KMS-11 (cell line): ENCODE measurements around the gene GTF2F1.
"Not testable (repeated sequence)": the region's sequence is repeated elsewhere in the genome, so short reads cannot be mapped to it uniquely, and the experiment has no call there.

ENCODE experiments used
- H2AFZ ChIP-seq: fragments of 200-600 bp; sonication (generic); 2 replicates; pipeline ENCODE4 v1.6.1; 2016; ENCODE audit warnings: antibody characterized with exemption, mixed run types, low read depth
- H3K27ac ChIP-seq: fragments of 200-600 bp; sonication (generic); 2 replicates; pipeline ENCODE4 v1.6.1; 2016; ENCODE audit warnings: mild to moderate bottlenecking, mixed run types
- H3K27me3 ChIP-seq: fragments of 200-600 bp; sonication (generic); 2 replicates; pipeline ENCODE4 v1.6.1; 2017; ENCODE audit warnings: mild to moderate bottlenecking, low read depth, mixed run types, moderate library complexity; ENCODE audit not compliant: insufficient read depth
- H3K36me3 ChIP-seq: fragments of 200-600 bp; sonication (generic); 2 replicates; pipeline ENCODE4 v1.6.1; 2017; ENCODE audit warnings: mild to moderate bottlenecking, mixed run types; ENCODE audit not compliant: insufficient read depth
- H3K4me1 ChIP-seq: fragments of 200-600 bp; sonication (generic); 2 replicates; pipeline ENCODE4 v1.6.1; 2016; ENCODE audit warnings: mild to moderate bottlenecking, low read depth, mixed run types; ENCODE audit not compliant: poor library complexity, severe bottlenecking
- H3K4me2 ChIP-seq: fragments of 200-600 bp; sonication (generic); 2 replicates; pipeline ENCODE4 v1.7.0; 2016; ENCODE audit warnings: mild to moderate bottlenecking, mixed run types
- H3K4me3 ChIP-seq: fragments of 200-600 bp; sonication (generic); IDR thresholded peaks from 2 replicates; pipeline ENCODE4 v1.6.1; 2017; ENCODE audit warnings: low read depth, low read length, mixed read lengths; ENCODE audit not compliant: insufficient read depth
- H3K79me2 ChIP-seq: fragments of 200-600 bp; sonication (generic); 2 replicates; pipeline ENCODE4 v1.6.1; 2016; ENCODE audit warnings: low read depth, mixed run types; ENCODE audit not compliant: insufficient read depth
- H3K9ac ChIP-seq: fragments of 200-600 bp; sonication (generic); 2 replicates; pipeline ENCODE4 v1.6.1; 2016; ENCODE audit warnings: mild to moderate bottlenecking, mixed run types
- H4K20me1 ChIP-seq: fragments of 200-600 bp; sonication (generic); 2 replicates; pipeline ENCODE4 v1.6.1; 2016; ENCODE audit warnings: mild to moderate bottlenecking, mixed run types; ENCODE audit not compliant: insufficient read depth
- CTCF ChIP-seq: fragments of 200-600 bp; sonication (generic); conservative IDR thresholded peaks from 2 replicates; pipeline ENCODE4 v1.6.1; 2017; ENCODE audit warnings: low read depth, mild to moderate bottlenecking, antibody characterized with exemption, low read length, moderate library complexity, mixed read lengths

The GTF2F1 gene

DNA sequence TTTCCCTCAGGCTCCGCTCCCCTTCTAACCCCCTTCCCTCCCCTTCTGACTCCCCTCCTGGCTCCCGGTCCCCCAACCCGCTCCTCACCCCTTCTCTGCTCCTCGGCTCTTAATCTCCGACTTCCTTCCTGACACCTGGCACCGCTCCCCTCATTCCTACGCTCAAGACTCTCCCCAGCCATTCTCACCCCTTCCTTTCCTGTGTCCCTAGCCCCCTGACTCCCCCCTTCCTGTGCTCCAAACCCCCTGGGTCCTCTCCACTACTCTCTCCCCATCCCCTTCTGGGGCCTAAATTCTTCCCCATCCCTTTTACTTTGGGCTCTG, 31.0 kb downstream of the GTF2F1 start:
- TF ChIP-seq CTCF: no peak
- Histone ChIP-seq H4K20me1 (no peaks in the 10 kb centered on the region), H2AFZ (peak overlapping the region; percentile 77), H3K27ac (peak overlapping the region; percentile 36; the same call in 1 of the 2 replicates), H3K4me1 (peaks cover 12% of the 10 kb centered on the region), H3K79me2 (peaks cover 20% of the 10 kb centered on the region; the same call in 1 of the 2 replicates), H3K4me2 (peak overlapping the region; percentile 94), H3K4me3 (no peak overlapping the region), H3K9ac (peak overlapping the region; percentile 82), H3K27me3 (peaks cover 6% of the 10 kb centered on the region; the same call in 1 of the 2 replicates), H3K36me3 (no peaks in the 10 kb centered on the region)

DNA sequence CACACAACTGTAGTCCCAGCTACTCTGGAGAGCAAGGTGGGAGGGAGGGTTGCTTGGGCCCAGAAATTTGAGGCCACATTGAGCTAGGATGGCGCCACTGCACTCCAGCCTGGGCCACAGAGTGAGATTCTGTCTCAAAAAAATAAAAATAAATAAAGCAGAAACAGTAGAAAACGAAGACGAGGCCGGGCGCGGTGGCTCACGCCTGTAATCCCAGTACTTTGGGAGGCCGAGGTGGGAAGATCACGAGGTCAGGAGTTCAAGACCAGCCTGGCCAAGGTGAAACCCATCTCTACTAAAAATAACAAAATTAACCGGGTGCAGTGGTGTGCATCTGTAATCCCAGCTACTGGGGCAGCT, 32.1 kb downstream of the GTF2F1 start:
- H3K27me3 ChIP-seq: not testable (repeated sequence)

DNA sequence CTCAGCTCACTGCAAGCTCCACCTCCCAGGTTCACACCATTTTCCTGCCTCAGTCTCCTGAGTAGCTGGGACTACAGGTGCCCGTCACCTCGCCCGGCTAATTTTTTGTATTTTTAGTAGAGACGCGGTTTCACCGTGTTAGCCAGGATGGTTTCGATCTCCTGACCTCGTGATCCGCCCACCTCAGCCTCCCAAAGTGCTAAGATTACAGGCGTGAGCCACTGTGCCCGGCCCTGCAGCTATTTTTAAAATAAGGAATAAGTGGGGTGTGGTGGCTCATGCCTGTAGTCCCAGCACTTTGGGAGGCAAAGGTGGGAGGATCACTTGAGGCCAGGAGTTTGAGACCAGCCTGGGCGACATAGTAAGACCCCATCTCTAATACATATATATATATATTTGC, 32.5 kb downstream of the GTF2F1 start:
- H4K20me1 ChIP-seq, H3K9ac ChIP-seq, H3K4me2 ChIP-seq, H3K36me3 ChIP-seq, H3K4me3 ChIP-seq, H3K27me3 ChIP-seq, H3K27ac ChIP-seq: not testable (repeated sequence)
- Histone ChIP-seq H3K4me1 (peaks cover 12% of the 10 kb centered on the region), H3K79me2 (peaks cover 20% of the 10 kb centered on the region; the same call in 1 of the 2 replicates), H2AFZ (peak overlapping the region; percentile 77; the same call in 1 of the 2 replicates)

More for the DNA sequence above, 32.1 kb downstream of the GTF2F1 start:
- not testable (repeated sequence) for H4K20me1 ChIP-seq, H3K27ac ChIP-seq, H3K36me3 ChIP-seq, H3K4me3 ChIP-seq
- peak overlapping the region; percentile 2; the same call in 1 of the 2 replicates for H3K4me2 ChIP-seq
- H2AFZ ChIP-seq: peak overlapping the region; percentile 77
- H3K4me1 ChIP-seq: peaks cover 12% of the 10 kb centered on the region
- peaks cover 20% of the 10 kb centered on the region; the same call in 1 of the 2 replicates for H3K79me2 ChIP-seq
- H3K9ac ChIP-seq: peak overlapping the region; percentile 82; the same call in 1 of the 2 replicates

DNA sequence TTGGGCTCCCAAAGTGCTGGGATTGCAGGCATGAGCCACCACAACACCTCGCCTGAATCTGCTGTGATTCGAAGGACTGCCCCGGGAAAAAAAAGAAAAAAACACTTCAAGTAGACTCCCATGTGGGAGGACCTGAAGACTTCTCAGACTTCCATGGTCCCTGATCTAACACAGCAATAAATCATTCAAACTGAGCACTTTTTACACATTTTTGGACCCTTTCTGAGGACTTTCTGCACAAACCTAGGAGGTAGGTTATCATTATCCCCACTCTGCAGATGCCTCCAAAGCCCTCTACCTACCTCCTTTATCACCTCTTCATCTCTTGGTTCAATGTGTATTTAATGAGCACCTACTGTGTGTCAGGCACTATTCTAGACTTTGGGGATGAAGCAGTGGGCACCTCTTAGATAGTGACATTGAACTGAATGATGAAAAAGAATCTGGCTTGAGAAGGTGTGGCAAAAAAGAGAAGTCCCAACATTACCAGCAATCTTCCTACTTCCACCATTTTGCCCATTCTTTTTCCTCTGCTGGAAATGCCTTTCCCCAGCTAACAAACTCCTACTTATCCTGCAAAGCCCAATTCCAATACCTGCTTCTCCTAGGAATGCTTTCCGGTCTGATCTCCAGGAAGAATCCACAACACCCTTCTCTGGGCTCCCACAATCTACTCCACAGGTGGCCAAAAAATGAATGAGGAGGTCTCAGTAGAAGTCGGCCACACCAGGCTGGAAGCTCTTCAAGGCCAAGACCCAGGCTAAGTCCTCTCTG, 33.2 kb downstream of the GTF2F1 start:
- no peak overlapping the region for H2AFZ ChIP-seq
- no peak for TF ChIP-seq CTCF
- H3K27ac ChIP-seq: no peak overlapping the region
- H3K9ac ChIP-seq: no peak overlapping the region
- peaks cover 20% of the 10 kb centered on the region; the same call in 1 of the 2 replicates for H3K79me2 ChIP-seq
- peaks cover 12% of the 10 kb centered on the region for H3K4me1 ChIP-seq
- H4K20me1 ChIP-seq: no peaks in the 10 kb centered on the region
- peaks cover 6% of the 10 kb centered on the region; the same call in 1 of the 2 replicates for H3K27me3 ChIP-seq
- no peak overlapping the region for H3K4me2 ChIP-seq
- H3K36me3 ChIP-seq: no peaks in the 10 kb centered on the region
- no peak overlapping the region for H3K4me3 ChIP-seq

DNA sequence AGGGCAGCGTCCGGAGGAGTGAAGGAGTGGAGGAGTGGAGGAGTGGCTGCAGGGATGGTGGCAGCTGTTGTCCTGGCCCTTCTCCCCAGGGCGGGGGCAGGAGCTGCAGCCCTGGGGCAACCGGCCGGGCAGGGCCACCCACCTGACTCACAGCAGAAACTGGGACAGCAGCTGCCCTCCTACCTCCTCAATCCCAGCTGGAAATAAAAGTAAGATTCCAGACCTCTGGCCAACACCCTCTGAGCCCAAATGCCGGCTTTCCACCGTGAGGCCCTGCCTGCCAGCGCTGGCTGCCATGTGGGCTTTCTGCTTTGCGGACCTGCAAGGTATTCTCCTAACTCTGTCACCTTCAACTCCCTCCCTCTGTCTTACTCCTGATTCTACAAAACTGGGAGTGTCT, 35.0 kb downstream of the GTF2F1 start:
- H3K4me2 ChIP-seq: no peak overlapping the region
- no peak for TF ChIP-seq CTCF
- peaks cover 6% of the 10 kb centered on the region; the same call in 1 of the 2 replicates for H3K27me3 ChIP-seq
- H3K4me1 ChIP-seq: peaks cover 10% of the 10 kb centered on the region
- no peaks in the 10 kb centered on the region for H4K20me1 ChIP-seq
- H3K36me3 ChIP-seq: no peaks in the 10 kb centered on the region
- no peak overlapping the region for H3K9ac ChIP-seq
- H3K27ac ChIP-seq: no peak overlapping the region
- peaks cover 12% of the 10 kb centered on the region; the same call in 1 of the 2 replicates for H3K79me2 ChIP-seq
- no peak overlapping the region for H3K4me3 ChIP-seq
- H2AFZ ChIP-seq: no peak overlapping the region
